Measurements from ENCODE around the gene RGS1. TPM values are rescaled to one million over a fixed set of nuclear protein-coding genes. Genes with fewer than 3 reads are reported as not detected.

RGS1 gene
- polyA plus RNA-seq, 3 donors = 3.9 to 27.9 (median 7.5) TPM

DNA sequence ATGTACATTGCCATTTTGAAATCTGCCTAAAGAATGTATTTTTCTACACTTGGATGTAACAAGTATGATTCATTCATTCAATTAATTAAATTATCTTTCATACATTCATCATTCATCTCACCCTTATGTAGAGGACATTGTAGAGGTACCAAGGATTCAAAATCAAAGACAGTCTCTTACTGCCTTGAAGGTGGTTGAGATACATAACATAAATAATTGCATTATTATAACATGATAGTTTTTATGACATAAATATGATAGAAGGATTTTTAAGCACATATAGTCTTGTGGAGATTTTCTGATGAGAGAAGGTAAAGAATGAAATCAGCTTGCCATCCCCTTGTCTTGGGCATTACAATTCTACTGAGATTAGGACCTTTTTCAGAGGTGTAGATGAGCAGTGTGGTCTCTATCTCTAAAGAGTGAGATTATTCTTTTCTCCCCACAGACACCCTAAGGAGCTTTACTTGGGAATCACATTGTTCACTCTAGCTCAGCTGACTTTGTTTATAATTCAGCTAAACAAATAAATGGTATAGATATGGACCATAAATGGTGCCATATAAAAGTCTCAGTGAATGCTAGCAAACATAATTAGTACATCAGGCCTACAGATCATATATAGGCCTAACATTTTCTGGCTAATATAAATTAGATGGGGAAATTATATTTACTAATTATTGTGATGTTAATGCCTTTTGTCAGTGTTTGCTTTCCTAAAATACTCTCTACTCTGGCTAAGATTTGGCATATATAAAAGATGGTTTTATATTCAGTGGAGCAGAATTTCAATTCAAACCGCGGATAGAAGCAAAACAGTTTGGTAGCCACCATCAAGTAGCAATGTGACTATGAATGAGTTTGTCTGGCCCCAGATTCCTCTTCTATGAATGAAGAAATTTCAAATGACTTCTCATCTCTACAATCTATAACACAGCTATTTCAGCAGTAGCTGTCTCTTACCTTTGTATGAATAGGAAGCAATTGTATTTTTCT is 1.9 kb downstream of the RGS1 start:
- WGBS, 3 donors = 61 to 95% (median 95%) methylated on average over 2 of the region's 2 CpGs
- H3K27ac ChIP-seq (ENCODE audit: low read depth, low read length) = no peak overlapping the region

DNA sequence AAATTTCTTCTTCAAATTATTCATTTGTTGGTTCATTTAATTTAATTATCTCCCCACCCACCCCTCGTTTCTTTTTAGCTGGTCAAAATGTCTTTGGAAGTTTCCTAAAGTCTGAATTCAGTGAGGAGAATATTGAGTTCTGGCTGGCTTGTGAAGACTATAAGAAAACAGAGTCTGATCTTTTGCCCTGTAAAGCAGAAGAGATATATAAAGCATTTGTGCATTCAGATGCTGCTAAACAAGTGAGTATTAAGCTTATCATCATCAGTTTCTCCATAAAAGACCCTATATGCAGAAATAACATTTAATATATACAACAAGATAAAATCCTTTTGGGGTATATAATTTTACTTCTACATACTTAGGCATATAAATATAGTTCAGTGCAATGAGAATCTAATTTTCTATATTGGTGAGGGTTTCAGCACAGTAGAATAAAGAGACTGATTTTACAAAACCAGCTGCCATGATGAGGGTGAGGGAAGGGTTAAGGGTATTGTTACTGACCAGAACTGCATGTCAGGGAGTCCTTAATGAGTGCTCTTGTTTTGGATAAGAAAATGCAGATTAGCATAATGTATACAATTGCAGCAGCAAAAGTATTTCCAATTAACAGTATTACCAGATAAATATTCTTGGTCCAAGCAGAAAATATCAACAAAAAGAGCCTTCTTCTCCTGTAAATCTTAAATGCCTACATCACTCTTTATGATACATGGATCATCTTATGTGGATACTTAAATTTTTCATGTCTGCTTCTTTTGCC is 2.8 kb downstream of the RGS1 start:
- 69 to 77% (median 74%) methylated on average over 1 of the region's 1 CpG for WGBS, 3 donors
- H3K27ac ChIP-seq (ENCODE audit: low read depth, low read length) = no peak overlapping the region

DNA sequence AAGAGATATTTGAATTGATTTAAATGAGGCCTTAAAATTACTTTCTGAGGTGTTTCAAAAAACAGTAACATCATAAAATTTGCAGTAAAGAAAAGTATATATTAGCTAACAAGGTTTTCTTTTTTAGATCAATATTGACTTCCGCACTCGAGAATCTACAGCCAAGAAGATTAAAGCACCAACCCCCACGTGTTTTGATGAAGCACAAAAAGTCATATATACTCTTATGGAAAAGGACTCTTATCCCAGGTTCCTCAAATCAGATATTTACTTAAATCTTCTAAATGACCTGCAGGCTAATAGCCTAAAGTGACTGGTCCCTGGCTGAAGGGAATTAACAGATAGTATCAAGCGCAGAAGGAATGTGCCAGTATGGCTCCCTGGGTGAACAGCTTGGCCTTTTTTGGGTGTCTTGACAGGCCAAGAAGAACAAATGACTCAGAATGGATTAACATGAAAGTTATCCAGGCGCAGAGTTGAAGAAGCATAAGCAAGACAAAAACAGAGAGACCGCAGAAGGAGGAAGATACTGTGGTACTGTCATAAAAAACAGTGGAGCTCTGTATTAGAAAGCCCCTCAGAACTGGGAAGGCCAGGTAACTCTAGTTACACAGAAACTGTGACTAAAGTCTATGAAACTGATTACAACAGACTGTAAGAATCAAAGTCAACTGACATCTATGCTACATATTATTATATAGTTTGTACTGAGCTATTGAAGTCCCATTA is 3.6 kb downstream of the RGS1 start:
- WGBS, 3 donors = 76 to 92% (median 92%) methylated on average over 6 of the region's 6 CpGs

DNA sequence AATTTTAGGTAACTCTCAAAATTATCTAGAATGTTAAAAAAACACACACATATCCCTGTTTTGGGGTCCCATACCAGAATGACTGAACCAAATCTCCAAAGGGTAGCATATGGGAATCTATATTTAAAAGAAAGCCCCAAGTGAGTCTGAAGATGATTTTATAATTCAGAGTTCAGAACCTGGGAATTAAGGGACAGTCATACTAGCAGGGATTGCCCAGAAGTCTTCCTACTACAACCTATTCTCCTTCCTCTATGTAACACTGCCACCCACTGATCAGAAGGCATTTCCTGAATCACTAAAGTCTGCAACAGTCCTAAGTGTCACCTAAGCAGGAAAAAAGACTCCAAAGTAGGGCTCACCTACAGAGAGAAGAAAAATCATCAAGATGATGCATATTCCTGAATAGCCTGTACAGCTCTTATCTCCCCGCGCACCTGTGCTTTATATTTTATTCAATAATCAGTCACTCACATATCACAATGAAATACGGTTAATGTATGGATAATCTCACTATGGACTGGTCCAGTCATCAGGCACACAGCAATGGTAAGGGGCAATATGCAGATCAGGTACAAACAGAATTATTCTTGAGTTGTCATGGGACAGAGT is 4.9 kb downstream of the RGS1 start:
- 71 to 88% (median 86%) methylated on average over 3 of the region's 3 CpGs for WGBS, 3 donors
- no peak overlapping the region for H3K27ac ChIP-seq (ENCODE audit: low read depth, low read length)

More for the DNA sequence above, 3.6 kb downstream of the RGS1 start:
- no peak overlapping the region for H3K27ac ChIP-seq (ENCODE audit: low read depth, low read length)

DNA sequence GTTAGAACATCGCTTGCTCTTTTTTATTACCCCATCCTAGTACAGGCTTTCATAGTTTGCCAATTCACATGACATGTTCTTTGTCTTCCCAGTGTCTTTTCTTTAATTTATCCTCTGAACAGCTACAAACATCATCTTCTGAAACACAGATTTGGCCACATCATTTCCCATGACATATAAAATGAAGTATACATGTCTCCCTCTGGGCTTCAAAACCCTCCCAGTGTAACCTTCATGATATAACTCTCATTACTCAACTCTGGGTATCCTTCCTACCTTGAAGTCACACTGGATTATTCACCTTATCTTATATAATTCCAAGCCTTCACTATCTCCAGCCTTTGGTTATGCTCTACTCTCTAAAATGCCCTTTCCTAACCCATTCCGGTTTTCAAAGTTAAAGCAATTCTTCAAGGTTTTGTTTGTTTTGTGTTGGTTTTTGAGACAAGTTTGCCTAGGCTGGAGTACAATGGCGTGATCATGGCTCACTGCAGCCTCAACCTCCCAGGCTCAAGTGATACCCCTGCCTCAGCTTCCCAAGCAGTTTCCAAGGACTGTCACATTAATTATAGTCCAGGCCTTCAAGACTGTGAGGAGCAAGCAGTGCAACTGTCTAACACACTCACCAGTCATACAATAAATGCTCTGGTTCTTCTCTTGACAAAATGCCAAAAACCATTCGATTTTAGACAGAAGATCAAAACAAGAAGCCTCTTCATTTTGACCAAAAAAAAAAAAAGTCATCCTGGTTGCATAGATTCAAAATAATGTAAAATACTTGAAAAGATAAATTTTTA is 5.8 kb downstream of the RGS1 start:
- 76 to 84% (median 82%) methylated on average over 4 of the region's 4 CpGs for WGBS, 3 donors
- no peak overlapping the region for H3K27ac ChIP-seq (ENCODE audit: low read depth, low read length)

DNA sequence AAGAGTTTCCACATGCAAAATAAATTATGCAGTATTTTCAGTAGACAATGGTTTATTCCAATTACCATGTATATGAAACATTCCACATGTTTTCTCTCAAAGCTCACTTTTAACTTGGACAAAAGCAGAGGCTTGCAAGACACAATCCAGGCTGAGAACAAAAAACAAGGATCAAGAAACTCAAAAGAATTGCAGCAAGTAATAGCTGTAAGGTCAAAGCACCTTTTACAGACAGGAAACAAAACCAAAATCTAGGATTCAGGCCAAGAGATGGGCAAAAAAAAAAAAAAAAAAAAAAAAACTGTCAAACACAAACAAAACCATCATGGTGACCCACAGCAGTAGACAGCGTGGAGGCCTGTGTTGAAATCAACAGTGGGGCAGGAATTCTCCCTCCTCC is 9.3 kb downstream of the RGS1 start:
- 81 to 95% (median 84%) methylated on average over 1 of the region's 1 CpG for WGBS, 3 donors
- H3K27ac ChIP-seq (ENCODE audit: low read depth, low read length) = no peak overlapping the region

DNA sequence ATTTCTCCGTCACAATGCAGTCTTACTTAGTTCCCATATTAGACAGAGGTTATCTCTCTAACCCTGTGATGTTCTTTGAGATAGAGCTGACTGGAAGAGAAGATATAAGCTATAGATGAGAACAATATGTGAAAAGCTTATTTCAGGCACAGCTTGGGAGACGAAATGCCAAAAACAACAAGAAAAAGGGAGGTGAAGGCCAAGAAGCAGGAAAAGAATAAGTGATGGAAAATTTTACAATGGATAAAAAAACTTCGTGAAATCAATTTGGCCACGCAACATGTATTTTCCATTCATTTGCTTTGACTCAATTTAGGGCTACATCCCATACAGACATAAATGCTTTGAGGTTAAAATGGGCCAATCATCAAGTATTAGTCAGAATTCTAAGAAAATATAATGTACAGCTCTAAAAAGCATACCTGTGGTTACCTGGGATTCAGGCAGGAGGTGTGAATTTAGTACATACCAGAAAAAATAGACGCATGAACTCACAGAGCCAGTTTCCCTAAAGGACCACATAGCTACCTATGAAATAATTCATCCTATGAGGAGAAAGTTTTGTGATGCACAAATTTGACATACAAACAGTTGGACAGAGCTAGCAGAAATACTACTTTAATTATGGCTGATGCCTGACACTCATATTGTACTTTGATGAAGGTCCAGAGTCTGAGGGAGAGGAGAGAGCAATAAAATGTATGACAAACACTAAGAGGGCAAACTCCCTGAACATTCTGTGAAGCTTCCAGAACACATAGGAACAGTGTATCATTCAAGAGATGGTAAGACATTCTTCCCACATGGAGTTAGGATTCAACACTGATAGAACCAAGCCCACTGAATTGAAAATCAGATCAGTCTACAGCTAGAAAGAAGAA is 12.1 kb downstream of the RGS1 start:
- 89 to 90% (median 90%) methylated on average over 5 of the region's 5 CpGs for WGBS, 3 donors
- H3K27ac ChIP-seq (ENCODE audit: low read depth, low read length) = no peak overlapping the region

DNA sequence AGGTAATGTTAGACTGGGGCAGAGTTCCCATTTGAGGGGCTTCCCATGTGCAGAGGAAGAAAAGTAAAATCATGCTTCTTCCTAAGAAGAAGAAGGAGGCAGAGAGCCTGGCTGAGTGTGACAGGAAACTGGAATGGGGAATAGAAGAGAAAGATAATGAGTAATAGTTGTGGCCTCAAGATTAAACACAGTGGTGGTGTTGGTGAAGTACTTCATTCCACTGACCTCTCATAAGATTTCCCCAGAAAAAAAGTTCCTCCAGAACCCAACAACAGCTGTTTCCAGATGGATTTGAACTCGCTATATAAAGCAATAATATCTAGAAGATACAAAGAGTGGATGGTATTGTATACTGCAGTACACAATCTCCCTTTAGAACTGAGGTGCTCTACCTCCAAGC is 13.0 kb downstream of the RGS1 start:
- 76 to 97% (median 84%) methylated on average over 1 of the region's 1 CpG for whole genome bisulfite sequencing, 3 donors

DNA sequence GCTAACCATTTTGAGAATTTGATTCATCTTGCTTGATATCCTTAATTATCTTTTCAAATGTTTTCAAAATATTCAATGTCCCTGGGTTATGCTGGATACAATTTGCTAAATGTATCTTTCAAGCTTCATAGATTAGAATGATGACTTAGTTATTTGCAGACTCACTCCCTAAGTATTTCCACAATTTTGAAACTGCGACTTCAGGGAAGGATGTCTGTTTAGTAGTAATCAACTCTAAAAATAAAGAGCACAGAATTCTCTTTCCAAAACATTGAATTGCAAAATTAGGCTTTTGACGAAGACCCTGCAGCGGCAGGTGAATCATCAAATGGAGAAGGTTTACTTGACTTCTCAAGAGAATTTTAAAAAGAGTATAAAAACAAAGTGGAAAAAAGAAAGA is 14.2 kb downstream of the RGS1 start:
- no peak overlapping the region for H3K27ac ChIP-seq (ENCODE audit: low read depth, low read length)
- WGBS, 3 donors = 85 to 93% (median 86%) methylated on average over 3 of the region's 3 CpGs

More for the DNA sequence above, 13.0 kb downstream of the RGS1 start:
- H3K27ac ChIP-seq (ENCODE audit: low read depth, low read length) = no peak overlapping the region

DNA sequence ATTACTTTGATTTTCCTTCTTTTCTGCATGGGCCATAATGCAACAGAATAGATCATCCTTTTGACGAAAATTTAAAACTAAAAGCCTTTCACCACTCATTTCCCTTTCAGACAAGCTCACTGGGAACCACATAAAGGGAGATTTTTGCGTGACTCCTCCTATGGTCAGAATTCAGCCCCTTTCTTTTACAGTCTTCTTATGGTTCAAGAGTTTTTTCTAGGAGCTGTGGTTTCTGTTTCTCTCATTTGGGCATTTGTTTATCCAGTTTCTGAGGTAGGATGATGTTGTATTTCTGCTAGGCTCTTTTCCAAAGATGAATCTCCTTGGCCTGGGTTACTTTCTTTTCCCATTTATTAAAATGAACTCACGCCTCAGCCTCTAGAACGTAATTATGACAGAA is 16.9 kb downstream of the RGS1 start:
- WGBS, 3 donors = 64 to 66% (median 65%) methylated on average over 4 of the region's 4 CpGs
- H3K27ac ChIP-seq (ENCODE audit: low read depth, low read length) = no peak overlapping the region

DNA sequence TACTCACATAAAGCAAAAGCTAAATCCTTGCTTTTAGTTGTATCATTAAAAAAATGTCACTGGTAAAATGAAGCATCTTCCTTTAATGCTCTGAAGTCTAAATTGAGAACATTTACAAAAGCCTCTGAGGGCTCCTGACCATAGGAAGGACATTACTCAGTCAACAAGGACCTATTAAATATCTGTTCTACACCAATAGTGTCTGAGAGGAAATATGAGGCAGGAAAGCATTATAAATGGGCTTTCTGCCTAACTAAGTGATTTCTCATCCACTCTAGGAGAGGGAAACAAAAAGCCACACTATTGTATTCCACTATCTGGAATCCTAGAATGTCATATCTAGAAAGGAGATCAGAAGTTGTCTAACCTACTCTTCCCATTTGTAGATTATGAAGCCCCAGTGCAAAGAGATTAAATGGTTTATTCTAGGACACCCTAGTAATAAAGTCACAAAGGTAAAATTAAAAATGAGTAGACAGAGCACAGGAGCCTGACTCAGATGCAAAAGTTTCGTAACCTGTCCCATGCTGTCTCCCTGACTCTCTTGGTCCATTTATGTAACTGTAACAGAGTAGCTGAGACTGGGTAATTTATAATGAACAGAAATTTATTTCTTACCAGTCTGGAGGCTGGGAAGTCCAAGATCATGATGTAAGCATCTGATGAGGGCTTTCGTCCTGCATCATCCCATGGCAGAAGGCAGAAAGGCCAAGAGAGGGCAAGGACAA is 17.6 kb downstream of the RGS1 start:
- no peak overlapping the region for H3K27ac ChIP-seq (ENCODE audit: low read depth, low read length)
- 91 to 97% (median 94%) methylated on average over 2 of the region's 2 CpGs for WGBS, 3 donors

DNA sequence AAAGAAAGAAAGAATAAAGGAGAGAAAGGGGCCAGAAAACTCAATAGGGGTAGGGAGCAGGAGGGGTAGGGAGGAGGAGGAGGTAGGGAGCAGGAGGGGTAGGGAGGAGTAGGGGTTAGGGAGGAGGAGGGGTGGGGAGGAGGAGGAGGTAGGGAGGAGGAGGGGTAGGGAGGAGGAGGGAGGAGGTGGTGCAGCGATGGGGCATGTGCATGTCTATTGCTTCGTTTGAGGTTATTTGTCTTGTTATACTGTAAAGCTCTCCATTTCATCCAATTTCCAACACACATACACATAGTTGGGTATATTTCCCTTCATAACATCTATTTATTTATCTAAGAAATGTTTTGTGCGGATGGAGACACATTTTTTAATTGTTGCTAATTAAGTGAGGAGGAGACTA is 19.7 kb downstream of the RGS1 start:
- WGBS, 3 donors = 76 to 86% (median 76%) methylated on average over 3 of the region's 3 CpGs
- no peak overlapping the region for H3K27ac ChIP-seq (ENCODE audit: low read depth, low read length)

DNA sequence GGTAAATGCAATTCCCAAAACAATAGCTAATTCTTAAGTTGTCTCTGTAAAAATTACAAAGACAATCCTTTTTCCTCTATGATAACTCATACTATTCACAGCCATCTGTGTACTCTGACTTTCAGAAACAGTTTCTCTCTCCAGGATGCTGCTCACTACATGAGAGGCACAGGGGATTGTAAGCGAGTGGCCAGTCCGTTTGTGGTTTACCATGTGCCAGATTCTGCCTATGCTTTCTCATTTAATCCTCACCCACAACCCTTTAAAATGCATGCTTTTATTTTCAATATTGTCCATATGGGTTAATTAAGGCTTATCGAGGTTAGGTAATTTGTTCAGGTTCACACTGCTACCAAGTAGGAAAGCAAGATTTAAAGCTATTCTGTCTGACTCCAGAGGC is 23.0 kb downstream of the RGS1 start:
- no peak overlapping the region for H3K27ac ChIP-seq (ENCODE audit: low read depth, low read length)
- 86 to 95% (median 87%) methylated on average over 3 of the region's 3 CpGs for WGBS, 3 donors

DNA sequence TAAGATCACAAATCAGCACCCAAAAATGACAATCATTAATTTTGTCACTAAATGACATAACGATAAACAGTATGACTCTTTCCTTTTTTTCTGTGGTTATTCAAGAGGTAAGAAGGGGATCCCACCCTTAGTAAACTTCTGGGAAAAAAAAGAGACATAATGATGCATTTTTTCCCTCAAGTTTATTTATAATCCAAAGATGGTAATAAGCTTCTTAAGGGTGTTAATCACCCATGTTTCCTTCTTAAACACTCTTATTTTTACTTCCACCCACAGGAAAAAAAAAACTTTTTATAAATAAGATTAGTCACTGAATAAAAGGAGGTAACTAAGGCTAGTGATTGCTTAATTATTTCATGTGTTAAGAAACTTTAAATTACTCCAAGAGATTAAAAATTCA is 24.7 kb downstream of the RGS1 start:
- no peak overlapping the region for H3K27ac ChIP-seq (ENCODE audit: low read depth, low read length)
- 71 to 74% (median 74%) methylated on average over 1 of the region's 1 CpG for WGBS, 3 donors

DNA sequence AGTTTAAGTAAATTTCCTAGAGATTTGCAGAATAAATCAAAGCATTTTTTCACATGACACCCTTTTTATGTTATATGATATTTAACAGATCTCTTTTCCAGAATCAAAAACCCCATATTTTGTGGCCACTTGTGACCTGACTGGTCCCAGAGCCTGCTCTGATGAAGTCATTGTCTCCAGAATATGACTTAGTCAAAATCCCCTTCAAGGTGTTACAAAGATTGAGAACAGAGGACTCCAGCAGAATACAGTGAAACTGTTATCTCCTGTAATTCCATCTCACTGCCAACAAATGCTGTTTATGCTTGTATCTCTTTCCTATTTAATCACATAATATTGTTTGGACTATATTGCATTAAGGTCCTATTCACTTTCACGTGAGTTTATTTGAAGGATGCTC is 25.6 kb downstream of the RGS1 start:
- WGBS, 3 donors = 89 to 90% (median 90%) methylated on average over 1 of the region's 1 CpG
- H3K27ac ChIP-seq (ENCODE audit: low read depth, low read length) = no peak overlapping the region

DNA sequence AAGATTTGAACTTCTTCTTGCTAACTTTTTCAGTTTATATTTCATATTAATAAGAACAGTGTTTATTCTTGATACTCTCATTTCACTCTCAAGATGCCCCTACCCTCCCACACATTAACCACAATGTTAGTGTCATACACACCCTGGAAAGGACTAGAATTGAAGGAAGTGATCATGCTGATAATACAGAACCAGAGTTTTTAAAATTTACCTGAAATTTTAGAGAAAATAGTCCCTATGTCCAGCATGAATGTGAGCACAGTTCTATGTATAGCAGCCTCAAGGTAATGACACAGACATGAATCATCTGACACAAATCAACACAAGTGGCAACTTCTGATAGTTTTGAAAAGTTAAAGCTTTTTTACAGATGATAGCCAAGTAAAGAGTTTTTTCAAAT is 26.0 kb downstream of the RGS1 start:
- H3K27ac ChIP-seq (ENCODE audit: low read depth, low read length) = no peak overlapping the region
